Tibial nerve (tissue), 4 donors: ENCODE data around the gene SELP.

Experiments used
- EP300 ChIP-seq, 2 donors: sonication (generic); formaldehyde crosslinking; IDR thresholded peaks; one replicate each; pipeline ENCODE4 v1.6.1; 2017; ENCODE audit warnings: antibody characterized with exemption in 2 of 2, mild to moderate bottlenecking in 1 of 2
- POLR2A ChIP-seq, 2 donors: fragments of 450-650 bp; IDR thresholded peaks; one replicate each; pipeline ENCODE4 v1.6.1; 2017; ENCODE audit warnings: antibody characterized with exemption in 2 of 2, mild to moderate bottlenecking in 2 of 2, moderate library complexity in 2 of 2
- TF ChIP-seq, protein P1 (sequence below), 5 experiments: fragments of 200-600 bp in 3 of 5; fragments of 450-650 bp in 2 of 5; sonication (generic) in 3 of 5; IDR thresholded peaks; one replicate each; pipeline ENCODE4 v1.5.1; 2016 to 2019; ENCODE audit warnings: antibody characterized with exemption in 5 of 5, mild to moderate bottlenecking in 3 of 5, moderate library complexity in 2 of 5

DNA sequence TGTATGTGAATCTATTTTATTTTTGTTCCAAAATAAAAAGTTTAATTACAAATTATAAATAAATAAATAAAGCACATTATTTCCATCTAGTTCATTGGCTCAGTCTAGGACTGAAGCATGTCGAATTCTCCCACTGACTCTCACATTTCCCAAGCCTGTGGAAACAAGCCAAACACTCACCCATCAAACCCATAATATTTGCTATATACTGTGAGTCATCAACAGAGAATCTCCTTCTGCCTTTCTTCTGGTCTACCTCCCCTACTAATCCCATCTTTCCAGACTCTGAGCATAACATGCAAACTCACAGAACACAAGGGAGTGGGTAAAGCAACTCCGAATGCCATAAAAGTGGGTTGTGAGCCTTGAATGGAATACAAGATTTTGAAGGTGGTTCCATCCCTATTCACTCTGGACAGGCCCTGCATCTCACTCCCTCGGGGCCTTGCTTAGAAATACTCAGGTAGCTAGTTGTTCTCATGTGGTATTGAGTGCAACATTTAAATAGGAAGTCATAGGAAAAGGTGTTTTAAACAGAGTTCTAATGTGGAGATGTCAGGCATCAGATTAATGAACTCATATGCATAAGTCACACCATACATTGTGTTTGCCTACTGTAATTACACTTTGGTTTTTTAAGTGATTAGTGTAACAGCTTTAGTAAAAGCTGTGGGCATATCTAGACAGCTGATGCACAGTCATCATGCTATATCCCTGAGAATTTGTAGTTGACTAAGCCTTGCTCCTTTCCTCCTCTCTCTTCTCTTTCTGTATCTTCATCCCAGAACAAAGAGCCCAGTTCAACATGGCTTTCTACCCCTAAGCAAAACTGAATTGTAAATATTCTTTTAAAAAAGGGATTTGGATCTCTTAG lies 90.7 kb downstream of the SELP start:
- TF ChIP-seq, protein P1, sequence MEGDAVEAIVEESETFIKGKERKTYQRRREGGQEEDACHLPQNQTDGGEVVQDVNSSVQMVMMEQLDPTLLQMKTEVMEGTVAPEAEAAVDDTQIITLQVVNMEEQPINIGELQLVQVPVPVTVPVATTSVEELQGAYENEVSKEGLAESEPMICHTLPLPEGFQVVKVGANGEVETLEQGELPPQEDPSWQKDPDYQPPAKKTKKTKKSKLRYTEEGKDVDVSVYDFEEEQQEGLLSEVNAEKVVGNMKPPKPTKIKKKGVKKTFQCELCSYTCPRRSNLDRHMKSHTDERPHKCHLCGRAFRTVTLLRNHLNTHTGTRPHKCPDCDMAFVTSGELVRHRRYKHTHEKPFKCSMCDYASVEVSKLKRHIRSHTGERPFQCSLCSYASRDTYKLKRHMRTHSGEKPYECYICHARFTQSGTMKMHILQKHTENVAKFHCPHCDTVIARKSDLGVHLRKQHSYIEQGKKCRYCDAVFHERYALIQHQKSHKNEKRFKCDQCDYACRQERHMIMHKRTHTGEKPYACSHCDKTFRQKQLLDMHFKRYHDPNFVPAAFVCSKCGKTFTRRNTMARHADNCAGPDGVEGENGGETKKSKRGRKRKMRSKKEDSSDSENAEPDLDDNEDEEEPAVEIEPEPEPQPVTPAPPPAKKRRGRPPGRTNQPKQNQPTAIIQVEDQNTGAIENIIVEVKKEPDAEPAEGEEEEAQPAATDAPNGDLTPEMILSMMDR (IDR thresholded peaks at IDR 0.05) = no peak
- no peak for TF ChIP-seq POLR2A (IDR thresholded peaks at IDR 0.05)
- no peak for TF ChIP-seq EP300 (IDR thresholded peaks at IDR 0.05)
